K562 (cell line): ENCODE measurements around the gene IL15. TPM values are rescaled to one million over a fixed set of nuclear protein-coding genes. Genes with fewer than 3 reads are reported as not detected.

Source experiments
- ATAC-seq: fragments of 200-7000 bp; cut with Tn5 transposase; 3 replicates; pipeline ENCODE4 v1.9.1; 2020; ENCODE audit warnings: moderate library complexity
- BruUV-seq: library from RNA; stranded (reverse); fragments of 400-500 nt; replicated peaks from 2 replicates; lab custom pipeline; 2021; lab: Mats Ljungman, UMichigan
- CTCF ChIA-PET: fragments of 300-600 bp; formaldehyde crosslinking; extraction: SDS; loops from one replicate; lab custom pipeline; 2021; ENCODE audit warnings: low intra/inter-chr PET ratio; lab: Yijun Ruan, JAX
- POLR2A ChIA-PET: fragments of 300-600, 350-650 bp; sonication (Branson Sonifier 250); formaldehyde crosslinking; extraction: SDS; loops from one replicate; lab custom pipeline; 2021; ENCODE audit warnings: antibody characterized with exemption, inconsistent platforms; lab: Yijun Ruan, JAX
- DNase-seq, 4 experiments: peaks; one replicate each; pipeline versions ENCODE4 v3.0.0 to v3.0.0-alpha.2; 2011 to 2018; ENCODE audit warnings: low spot score in 3 of 4, mixed read lengths in 3 of 4; ENCODE audit errors: extremely low read depth in 1 of 4
- FAIRE-seq: peaks from 2 replicates; lab custom pipeline; 2011; peaks lifted over from hg19 to GRCh38; lab: Jason Lieb, UNC
- H2AFZ ChIP-seq: 2 replicates; pipeline ENCODE4 v1.6.0; 2011; ENCODE audit warnings: low read depth, low read length, control low read depth, inconsistent platforms
- H3K27ac ChIP-seq: fragments of 200-600 bp; 3 replicates; pipeline ENCODE4 v1.8.0; 2011; ENCODE audit warnings: low read depth, mild to moderate bottlenecking, control low read depth, inconsistent platforms, low read length, moderate library complexity, mixed read lengths; ENCODE audit errors: extremely low read depth
- H3K27me3 ChIP-seq, 2 experiments: fragments of 300-600 bp in 1 of 2; 2 replicates in 1 of 2; 3 replicates in 1 of 2; pipeline versions ENCODE4 v1.6.0 to v1.8.0; 2011; ENCODE audit warnings: inconsistent platforms in 2 of 2, low read length in 2 of 2, mild to moderate bottlenecking in 1 of 2, mixed read lengths in 1 of 2, moderate library complexity in 1 of 2; ENCODE audit not compliant: control insufficient read depth in 2 of 2, insufficient read depth in 2 of 2
- H3K36me3 ChIP-seq: fragments of 300-600 bp; 3 replicates; pipeline ENCODE4 v1.8.0; 2011; ENCODE audit warnings: mild to moderate bottlenecking, low read length, inconsistent platforms; ENCODE audit not compliant: control insufficient read depth, insufficient read depth
- H3K4me1 ChIP-seq, 2 experiments: fragments of 200-600 bp in 1 of 2; replicated peaks in 1 of 2; 2 replicates in 1 of 2; 3 replicates in 1 of 2; pipeline versions ENCODE4 v1.5.1 to v1.8.0; 2011; ENCODE audit warnings: inconsistent platforms in 2 of 2, low read length in 2 of 2, mild to moderate bottlenecking in 1 of 2, mixed read lengths in 1 of 2, moderate library complexity in 1 of 2; ENCODE audit not compliant: control insufficient read depth in 2 of 2, insufficient read depth in 2 of 2
- H3K4me2 ChIP-seq: 2 replicates; pipeline ENCODE4 v1.6.1; 2011; ENCODE audit warnings: low read length, control low read depth, inconsistent platforms, mixed read lengths; ENCODE audit not compliant: insufficient read depth
- H3K4me3 ChIP-seq: fragments of 200-600 bp; sonication (generic), shearing (Covaris generic); 2 replicates; pipeline ENCODE4 v1.5.1; 2016; ENCODE audit warnings: control low read depth, inconsistent platforms
- H3K79me2 ChIP-seq: fragments of 200-600 bp; 3 replicates; pipeline ENCODE4 v1.8.0; 2011; ENCODE audit warnings: low read length, inconsistent platforms; ENCODE audit not compliant: control insufficient read depth, insufficient read depth
- H3K9ac ChIP-seq, 2 experiments: 2 replicates each; pipeline versions ENCODE4 v1.6.0 to v1.6.1; 2011; ENCODE audit warnings: low read depth in 2 of 2, low read length in 2 of 2, control low read depth in 1 of 2, inconsistent platforms in 1 of 2, mild to moderate bottlenecking in 1 of 2, mixed read lengths in 1 of 2; ENCODE audit not compliant: insufficient read depth in 1 of 2
- H3K9me1 ChIP-seq: one replicate; pipeline ENCODE4 v1.6.0; 2011; ENCODE audit warnings: inconsistent platforms, mild to moderate bottlenecking, low read length, moderate library complexity; ENCODE audit not compliant: control insufficient read depth, insufficient read depth
- H3K9me3 ChIP-seq: replicated peaks from 2 replicates; pipeline ENCODE4 v1.5.1; 2011; ENCODE audit warnings: low read depth, low read length, inconsistent platforms; ENCODE audit not compliant: control insufficient read depth, insufficient read depth
- H4K20me1 ChIP-seq: replicated peaks from 2 replicates; pipeline ENCODE4 v1.6.1; 2011; ENCODE audit warnings: low read length, inconsistent platforms, mixed read lengths; ENCODE audit not compliant: control insufficient read depth, insufficient read depth
- ARID2 ChIP-seq: fragments of 450-650 bp; IDR thresholded peaks from 2 replicates; pipeline ENCODE4 v1.6.1; 2017; ENCODE audit warnings: antibody characterized with exemption, mild to moderate bottlenecking
- CBX1 ChIP-seq: sonication (generic); IDR thresholded peaks from 2 replicates; pipeline ENCODE4 v1.6.1; 2016; ENCODE audit warnings: antibody characterized with exemption, low read depth, mild to moderate bottlenecking
- ELF4 ChIP-seq: fragments of 450-650 bp; formaldehyde crosslinking; IDR thresholded peaks from 2 replicates; pipeline ENCODE4 v1.4.0; 2022; ENCODE audit warnings: missing genetic modification characterization
- EP400 ChIP-seq: fragments of 450-650 bp; IDR thresholded peaks from 2 replicates; pipeline ENCODE4 v1.6.1; 2017; ENCODE audit warnings: antibody characterized with exemption, mild to moderate bottlenecking, moderate library complexity
- NONO ChIP-seq, 2 experiments: fragments of 200-400 bp in 1 of 2; fragments of 450-650 bp in 1 of 2; formaldehyde crosslinking in 1 of 2; IDR thresholded peaks; 2 replicates each; pipeline ENCODE4 v1.6.1; 2017; ENCODE audit warnings: low read depth in 2 of 2, mild to moderate bottlenecking in 2 of 2, moderate library complexity in 2 of 2, low read length in 1 of 2
- ZNF232 ChIP-seq: sonication (generic); formaldehyde crosslinking; IDR thresholded peaks from 2 replicates; pipeline ENCODE4 v1.8.0; 2022; ENCODE audit warnings: mild to moderate bottlenecking, missing genetic modification reagents
- WGBS: fragments of 100-300 bp; shearing (Covaris generic); methylation state at CpG from one replicate; pipeline ENCODE4 v1.1.6; 2016; ENCODE audit warnings: low coverage, mixed read lengths; ENCODE audit not compliant: insufficient coverage; ENCODE audit errors: missing lambda C conversion rate; 5-methylcytosine and 5-hydroxymethylcytosine counted together
- in situ Hi-C: fragments of 300-500 bp; cut with MboI; formaldehyde crosslinking; loops from 4 replicates; pipeline ENCODE4 v1.15.0; 2018; ENCODE audit warnings: inconsistent platforms, mixed read lengths
- intact Hi-C: fragments of 100-400 bp; cut with micrococcal nuclease; formaldehyde crosslinking; loops from 2 replicates; pipeline ENCODE4 v1.14.2; 2022
- polyA plus RNA-seq, 8 experiments: library from polyadenylated mRNA; depleted of rRNA in 4 of 8; stranded (reverse) in 5 of 8; unstranded in 3 of 8; fragments of >200 nt; fragmentation: Nextera tagmentation in 2 of 8; fragmentation: Illumina TruSeq in 1 of 8; extraction: Ambion mirVana in 2 of 8; extraction: Trizol in 1 of 8; gene quantifications; 2 replicates each; pipeline versions ENCODE4 v1.2.1 to v1.2.3, GENCODE V29; 2011 to 2014; ENCODE audit warnings: inconsistent platforms in 1 of 8, missing spikeins in 1 of 8
- total RNA-seq, 7 experiments: library from RNA; depleted of rRNA in 6 of 7; stranded (reverse); fragments of >200 nt in 6 of 7; fragmentation: Illumina TruSeq in 2 of 7; extraction: Trizol in 2 of 7; gene quantifications; 2 replicates each; pipeline versions ENCODE4 v1.2.1 to v1.2.3, GENCODE V29; 2011 to 2021; ENCODE audit warnings: low replicate concordance in 1 of 7
- TF ChIP-seq, protein P1 (sequence below): fragments of 450-650 bp; formaldehyde crosslinking; IDR thresholded peaks from 2 replicates; pipeline ENCODE4 v1.4.0; 2020; ENCODE audit warnings: mild to moderate bottlenecking, mixed read lengths
- TF ChIP-seq, protein P2 (sequence below): fragments of 250-450 bp; sonication (Bioruptor Pico); IDR thresholded peaks from 2 replicates; pipeline ENCODE4 v1.5.0; 2022; ENCODE audit warnings: mild to moderate bottlenecking
- TF ChIP-seq, protein P3 (sequence below): fragments of 250-450 bp; sonication (Bioruptor Pico); IDR thresholded peaks from 2 replicates; pipeline ENCODE4 v1.4.0; 2020; ENCODE audit warnings: mild to moderate bottlenecking, moderate library complexity, borderline replicate concordance

IL15 gene
- total and polyA plus RNA-seq, 9 of the 15 experiments (the other 6 are each of a cell fraction or from before 2014, with no cell fraction given): 0.13 to 0.50 (median 0.34) TPM

DNA sequence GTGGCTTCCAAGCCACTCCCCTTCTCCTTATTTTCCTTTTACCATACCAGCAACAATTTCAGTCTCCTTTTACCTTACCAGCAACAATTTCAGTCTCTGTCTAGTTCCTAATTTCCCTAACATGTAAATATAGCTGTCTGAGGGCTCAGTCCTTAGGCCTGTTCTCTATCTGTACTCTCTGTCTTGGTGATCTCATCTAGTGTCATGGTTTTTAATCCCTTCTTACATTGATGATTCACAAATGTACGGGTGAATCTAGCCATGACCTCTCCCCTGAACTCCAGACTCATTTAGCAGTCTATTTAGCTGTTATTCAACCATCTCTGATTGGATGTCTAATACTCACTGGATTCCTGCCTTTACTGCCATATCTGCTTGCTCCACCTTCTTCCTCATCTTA, 7.2 kb downstream of the IL15 start:
- in situ Hi-C loops: no loop called here

More for the DNA sequence above, 7.2 kb downstream of the IL15 start:
- no peaks in the 10 kb centered on the region for H3K36me3 ChIP-seq
- H3K79me2 ChIP-seq: no peaks in the 10 kb centered on the region
- H4K20me1 ChIP-seq: no peaks in the 10 kb centered on the region
- TF ChIP-seq ZNF232 (CRISPR knock-in tag) (no peak), CBX1 (no peak), EP400 (no peak), ELF4 (no peak), ARID2 (no peak), NONO (IDR thresholded peaks at IDR 0.05; ENCODE audit: low read depth in 2 of 2, low read length in 1 of 2) (no peak)
- TF ChIP-seq, protein P1, sequence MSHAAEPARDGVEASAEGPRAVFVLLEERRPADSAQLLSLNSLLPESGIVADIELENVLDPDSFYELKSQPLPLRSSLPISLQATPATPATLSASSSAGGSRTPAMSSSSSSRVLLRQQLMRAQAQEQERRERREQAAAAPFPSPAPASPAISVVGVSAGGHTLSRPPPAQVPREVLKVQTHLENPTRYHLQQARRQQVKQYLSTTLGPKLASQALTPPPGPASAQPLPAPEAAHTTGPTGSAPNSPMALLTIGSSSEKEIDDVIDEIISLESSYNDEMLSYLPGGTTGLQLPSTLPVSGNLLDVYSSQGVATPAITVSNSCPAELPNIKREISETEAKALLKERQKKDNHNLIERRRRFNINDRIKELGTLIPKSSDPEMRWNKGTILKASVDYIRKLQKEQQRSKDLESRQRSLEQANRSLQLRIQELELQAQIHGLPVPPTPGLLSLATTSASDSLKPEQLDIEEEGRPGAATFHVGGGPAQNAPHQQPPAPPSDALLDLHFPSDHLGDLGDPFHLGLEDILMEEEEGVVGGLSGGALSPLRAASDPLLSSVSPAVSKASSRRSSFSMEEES (CRISPR knock-in tag): no peak
- TF ChIP-seq, protein P2, sequence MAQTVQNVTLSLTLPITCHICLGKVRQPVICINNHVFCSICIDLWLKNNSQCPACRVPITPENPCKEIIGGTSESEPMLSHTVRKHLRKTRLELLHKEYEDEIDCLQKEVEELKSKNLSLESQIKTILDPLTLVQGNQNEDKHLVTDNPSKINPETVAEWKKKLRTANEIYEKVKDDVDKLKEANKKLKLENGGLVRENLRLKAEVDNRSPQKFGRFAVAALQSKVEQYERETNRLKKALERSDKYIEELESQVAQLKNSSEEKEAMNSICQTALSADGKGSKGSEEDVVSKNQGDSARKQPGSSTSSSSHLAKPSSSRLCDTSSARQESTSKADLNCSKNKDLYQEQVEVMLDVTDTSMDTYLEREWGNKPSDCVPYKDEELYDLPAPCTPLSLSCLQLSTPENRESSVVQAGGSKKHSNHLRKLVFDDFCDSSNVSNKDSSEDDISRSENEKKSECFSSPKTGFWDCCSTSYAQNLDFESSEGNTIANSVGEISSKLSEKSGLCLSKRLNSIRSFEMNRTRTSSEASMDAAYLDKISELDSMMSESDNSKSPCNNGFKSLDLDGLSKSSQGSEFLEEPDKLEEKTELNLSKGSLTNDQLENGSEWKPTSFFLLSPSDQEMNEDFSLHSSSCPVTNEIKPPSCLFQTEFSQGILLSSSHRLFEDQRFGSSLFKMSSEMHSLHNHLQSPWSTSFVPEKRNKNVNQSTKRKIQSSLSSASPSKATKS (CRISPR knock-in tag): no peak
- TF ChIP-seq, protein P3, sequence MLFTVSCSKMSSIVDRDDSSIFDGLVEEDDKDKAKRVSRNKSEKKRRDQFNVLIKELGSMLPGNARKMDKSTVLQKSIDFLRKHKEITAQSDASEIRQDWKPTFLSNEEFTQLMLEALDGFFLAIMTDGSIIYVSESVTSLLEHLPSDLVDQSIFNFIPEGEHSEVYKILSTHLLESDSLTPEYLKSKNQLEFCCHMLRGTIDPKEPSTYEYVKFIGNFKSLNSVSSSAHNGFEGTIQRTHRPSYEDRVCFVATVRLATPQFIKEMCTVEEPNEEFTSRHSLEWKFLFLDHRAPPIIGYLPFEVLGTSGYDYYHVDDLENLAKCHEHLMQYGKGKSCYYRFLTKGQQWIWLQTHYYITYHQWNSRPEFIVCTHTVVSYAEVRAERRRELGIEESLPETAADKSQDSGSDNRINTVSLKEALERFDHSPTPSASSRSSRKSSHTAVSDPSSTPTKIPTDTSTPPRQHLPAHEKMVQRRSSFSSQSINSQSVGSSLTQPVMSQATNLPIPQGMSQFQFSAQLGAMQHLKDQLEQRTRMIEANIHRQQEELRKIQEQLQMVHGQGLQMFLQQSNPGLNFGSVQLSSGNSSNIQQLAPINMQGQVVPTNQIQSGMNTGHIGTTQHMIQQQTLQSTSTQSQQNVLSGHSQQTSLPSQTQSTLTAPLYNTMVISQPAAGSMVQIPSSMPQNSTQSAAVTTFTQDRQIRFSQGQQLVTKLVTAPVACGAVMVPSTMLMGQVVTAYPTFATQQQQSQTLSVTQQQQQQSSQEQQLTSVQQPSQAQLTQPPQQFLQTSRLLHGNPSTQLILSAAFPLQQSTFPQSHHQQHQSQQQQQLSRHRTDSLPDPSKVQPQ: no peak
- H3K4me2 ChIP-seq: no peak overlapping the region
- ATAC-seq (no peak), FAIRE-seq (no peak), DNase-seq (no peak)
- no TSS peak for BruUV-seq
- H2AFZ ChIP-seq: no peak overlapping the region
- no peak overlapping the region for H3K9ac ChIP-seq
- no peak overlapping the region for H3K4me3 ChIP-seq
- H3K27ac ChIP-seq: no peak overlapping the region
- ChIA-PET CTCF (no interaction called here), POLR2A (interaction anchor here (1.1 kb wide), 1 partner anchor 10 kb away, joined by 3 read pairs; no protein-coding TSS in a partner anchor)
- H3K27me3 ChIP-seq: no peaks in the 10 kb centered on the region
- 0% methylated on average over 1 of the region's 1 CpG for WGBS
- no peaks in the 10 kb centered on the region for H3K9me1 ChIP-seq
- no peaks in the 10 kb centered on the region for H3K4me1 ChIP-seq
- H3K9me3 ChIP-seq: no peaks in the 10 kb centered on the region
- intact Hi-C loops: no loop called here
